ENCODE measurements around the gene SBK2. TPM values are rescaled to one million over a fixed set of nuclear protein-coding genes. Genes with fewer than 3 reads are reported as not detected.
"Not testable (repeated sequence)": the region's sequence is repeated elsewhere in the genome, so short reads cannot be mapped to it uniquely, and the experiment has no call there.

The SBK2 gene
- total RNA-seq, 2 experiments from 2014 or later: not detected

DNA sequence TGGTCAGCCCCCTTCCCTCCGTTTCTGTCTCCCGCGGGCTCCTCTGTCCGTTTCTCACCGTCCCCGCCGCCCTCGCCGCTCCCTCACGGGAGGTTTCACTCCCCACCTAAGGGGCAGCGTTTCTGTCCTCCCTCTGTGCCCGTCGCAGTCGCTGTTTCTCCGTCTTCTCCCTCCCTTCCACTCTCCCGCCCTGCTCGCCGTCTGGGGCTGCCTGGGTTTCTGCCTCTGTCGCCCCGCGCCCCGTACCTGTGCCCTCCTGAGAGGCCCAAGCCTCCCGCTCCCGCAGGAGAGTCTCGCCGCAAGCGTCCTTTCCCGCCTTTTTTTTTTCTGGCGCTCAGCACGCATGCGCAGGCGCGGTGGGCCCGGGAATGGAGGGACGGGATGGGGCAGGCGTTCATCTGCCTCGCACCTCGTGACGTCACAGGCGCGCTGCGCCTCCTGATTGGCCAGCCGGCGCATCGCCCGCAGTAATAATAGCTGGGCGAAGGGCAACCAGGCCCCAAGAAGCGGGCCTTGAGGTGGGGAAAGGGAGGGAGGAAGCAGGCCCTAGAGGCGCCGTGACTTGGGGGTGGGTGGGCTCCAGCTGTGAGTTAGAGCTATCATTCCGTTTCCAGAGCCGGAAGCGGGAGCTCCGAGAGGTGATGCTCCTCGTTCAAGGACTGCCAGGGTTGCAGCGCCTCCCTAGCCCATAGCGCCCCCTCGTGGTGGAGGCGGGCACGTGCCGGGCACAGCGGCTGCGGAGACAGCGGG, 33.3 kb downstream of the SBK2 start:
- intact Hi-C loops (cut with micrococcal nuclease): loop anchor here (1.0 to 5.0 kb wide), 3 partner anchors 35 to 362 kb away; no protein-coding TSS in a partner anchor
- peaks cover 14% of the 10 kb centered on the region for H3K4me1 Mint-ChIP-seq (ENCODE audit: low read depth)
- peak; percentile 90 for DNase-seq
- H3K27ac Mint-ChIP-seq: peak overlapping the region; percentile 40
- no peaks in the 10 kb centered on the region for H3K9me3 Mint-ChIP-seq
- H3K4me3 Mint-ChIP-seq: peak overlapping the region; percentile 62
- CTCF ChIA-PET: interaction anchor here (0.6 to 3.5 kb wide), 40 partner anchors 8 to 1235 kb away, joined by 3 to 64 read pairs (median 4); partner anchors contain the start of genes FIZ1, NAT14, SSC5D and ZNF628
- no peaks in the 10 kb centered on the region for H3K27me3 Mint-ChIP-seq (ENCODE audit: low read depth)
- H3K36me3 Mint-ChIP-seq (ENCODE audit: low read depth): no peaks in the 10 kb centered on the region

DNA sequence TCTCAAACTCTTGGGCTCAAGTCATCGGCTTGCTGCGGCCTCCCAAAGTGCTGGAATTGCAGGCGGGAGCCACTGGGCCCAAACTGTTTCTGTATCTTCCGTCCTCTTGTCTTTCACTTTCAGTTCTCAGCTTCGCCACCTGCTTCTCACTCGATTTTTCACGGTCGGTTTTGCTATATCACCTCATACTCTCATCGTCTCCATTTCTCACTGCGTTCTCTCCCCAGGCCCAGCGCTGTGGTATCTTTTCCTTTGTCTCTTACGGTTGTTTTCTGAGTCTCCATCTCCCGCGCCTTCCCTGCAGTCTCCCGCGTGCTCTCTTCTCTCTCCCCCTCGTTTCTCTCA, 33.8 kb downstream of the SBK2 start:
- Mint-ChIP-seq H3K27me3 (ENCODE audit: low read depth) (no peaks in the 10 kb centered on the region), H3K9me3 (no peaks in the 10 kb centered on the region), H3K36me3 (ENCODE audit: low read depth) (no peaks in the 10 kb centered on the region), H3K27ac (peak overlapping the region; percentile 40), H3K4me1 (ENCODE audit: low read depth) (peaks cover 14% of the 10 kb centered on the region), H3K4me3 (peak overlapping the region; percentile 62)
- DNase-seq: no peak
- intact Hi-C loops (cut with micrococcal nuclease): loop anchor here (5.0 kb wide), 1 partner anchor 211 kb away; no protein-coding TSS in a partner anchor
- CTCF ChIA-PET: interaction anchor here (0.7 to 3.5 kb wide), 16 partner anchors 9 to 362 kb away, joined by 3 to 64 read pairs (median 6); partner anchors contain the start of genes SSC5D and ZNF628

DNA sequence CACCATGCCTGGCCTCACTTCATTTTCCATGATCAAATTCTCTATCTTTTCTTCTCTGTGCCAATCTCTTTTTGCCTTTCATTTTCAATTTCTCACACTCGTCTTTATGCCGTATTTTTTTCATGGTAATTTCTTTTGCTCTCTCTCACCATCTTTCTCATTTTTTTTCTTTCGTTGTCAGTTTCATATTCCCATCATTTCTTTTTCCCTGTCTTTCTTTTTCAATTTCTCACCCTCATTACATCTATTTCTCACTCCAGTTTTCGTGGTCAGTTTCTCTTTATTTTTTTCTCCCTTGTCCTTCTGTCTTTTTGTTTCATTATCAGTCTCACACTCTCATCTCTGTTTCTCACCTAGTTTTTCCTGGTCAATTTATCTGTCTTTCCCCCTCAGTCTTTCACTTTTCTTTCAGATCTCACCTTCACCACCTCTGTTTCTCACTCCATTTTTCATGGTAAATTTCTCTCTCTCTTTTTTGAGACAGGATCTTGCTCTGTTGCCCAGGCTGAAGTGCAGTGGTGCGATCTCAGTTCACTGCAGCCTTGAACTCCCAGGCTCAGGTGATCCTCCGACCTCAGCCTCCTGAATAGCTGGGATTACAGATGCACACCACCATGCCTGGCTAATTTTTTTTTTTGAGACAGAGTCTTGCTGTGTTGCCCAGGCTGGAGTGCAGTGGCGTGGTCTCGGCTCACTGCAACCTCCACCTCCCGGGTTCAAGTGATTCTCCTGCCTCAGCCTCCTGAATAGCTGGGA, 34.6 kb downstream of the SBK2 start:
- intact Hi-C loops (cut with micrococcal nuclease): loop anchor here (5.0 kb wide), 1 partner anchor 210 kb away; no protein-coding TSS in a partner anchor
- DNase-seq: no peak
- Mint-ChIP-seq H3K27ac (no peak overlapping the region), H3K36me3 (ENCODE audit: low read depth) (no peaks in the 10 kb centered on the region), H3K4me1 (ENCODE audit: low read depth) (peaks cover 14% of the 10 kb centered on the region), H3K9me3 (no peaks in the 10 kb centered on the region), H3K4me3 (no peak overlapping the region), H3K27me3 (ENCODE audit: low read depth) (no peaks in the 10 kb centered on the region)
- CTCF ChIA-PET: interaction anchor here (0.7 to 3.5 kb wide), 2 partner anchors 35 to 97 kb away, joined by 3 to 64 read pairs; partner anchors contain the start of gene FIZ1

DNA sequence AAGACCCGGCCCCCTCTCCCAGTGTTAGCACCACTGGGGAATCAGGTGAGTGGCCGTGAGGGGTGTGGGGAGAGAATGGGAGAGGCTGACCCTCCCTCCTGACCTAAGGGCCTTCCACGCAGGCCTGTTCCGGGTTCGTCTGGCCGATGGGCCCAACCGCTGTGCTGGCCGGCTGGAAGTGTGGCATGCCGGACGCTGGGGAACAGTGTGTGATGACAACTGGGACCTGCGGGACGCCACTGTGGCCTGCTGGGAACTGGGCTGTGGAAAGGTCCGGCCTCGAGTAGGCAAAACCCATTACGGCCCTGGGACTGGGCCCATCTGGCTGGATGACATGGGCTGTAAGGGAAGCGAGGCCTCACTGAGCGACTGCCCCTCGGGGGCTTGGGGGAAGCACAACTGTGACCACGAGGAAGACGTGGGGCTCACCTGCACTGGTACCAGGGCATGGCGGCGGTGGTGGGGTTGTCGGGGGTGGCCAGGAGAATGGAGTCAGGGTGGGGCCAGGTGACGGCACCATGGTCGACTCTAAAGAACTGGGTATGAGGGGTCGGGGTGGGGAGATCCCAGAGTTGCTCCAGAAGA, 36.5 kb downstream of the SBK2 start:
- intact Hi-C loops (cut with micrococcal nuclease): loop anchor here (5.0 kb wide), 1 partner anchor 208 kb away; no protein-coding TSS in a partner anchor
- no peak overlapping the region for H3K4me3 Mint-ChIP-seq
- H3K27me3 Mint-ChIP-seq (ENCODE audit: low read depth): no peaks in the 10 kb centered on the region
- CTCF ChIA-PET: interaction anchor here (1.3 kb wide), 1 partner anchor 33 kb away, joined by 9 read pairs; no protein-coding TSS in a partner anchor
- no peaks in the 10 kb centered on the region for H3K36me3 Mint-ChIP-seq (ENCODE audit: low read depth)
- DNase-seq: no peak
- H3K27ac Mint-ChIP-seq: no peak overlapping the region
- H3K9me3 Mint-ChIP-seq: no peaks in the 10 kb centered on the region
- peaks cover 14% of the 10 kb centered on the region for H3K4me1 Mint-ChIP-seq (ENCODE audit: low read depth)

DNA sequence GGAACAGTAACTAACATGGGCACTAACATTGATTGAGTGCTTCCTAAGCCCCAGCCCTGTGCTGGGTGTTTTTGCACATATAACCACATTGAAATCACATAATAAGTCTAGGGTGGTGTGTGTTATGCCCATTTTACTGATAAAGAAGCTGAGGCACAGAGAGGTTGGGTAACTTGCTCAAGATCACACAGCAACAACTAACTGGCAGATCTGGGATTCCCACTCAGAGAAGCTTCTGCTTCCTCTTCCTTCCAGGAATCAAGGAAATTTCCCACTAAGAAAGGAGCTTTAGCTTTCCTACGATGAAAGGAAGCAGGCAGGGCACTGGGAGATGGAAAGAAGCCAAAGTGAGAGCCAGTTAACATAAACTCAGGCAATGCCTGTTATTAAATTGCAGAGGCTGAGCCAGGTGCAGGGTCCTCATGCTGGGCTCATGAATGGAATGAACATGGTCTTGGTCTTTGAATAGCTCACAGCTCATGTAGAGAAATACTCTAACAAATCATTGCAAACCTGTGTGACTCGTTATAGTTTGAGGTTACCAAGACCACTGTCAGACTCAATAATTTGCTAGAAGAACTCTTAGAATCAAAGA, 38.6 kb downstream of the SBK2 start:
- Mint-ChIP-seq H3K36me3 (ENCODE audit: low read depth) (no peaks in the 10 kb centered on the region), H3K9me3 (no peaks in the 10 kb centered on the region), H3K4me1 (ENCODE audit: low read depth) (peaks cover 9% of the 10 kb centered on the region), H3K27ac (no peak overlapping the region), H3K27me3 (ENCODE audit: low read depth) (no peaks in the 10 kb centered on the region), H3K4me3 (no peak overlapping the region)
- CTCF ChIA-PET: interaction anchor here (1.0 to 2.3 kb wide), 2 partner anchors 31 to 131 kb away, joined by 3 to 12 read pairs; no protein-coding TSS in a partner anchor
- intact Hi-C loops (cut with micrococcal nuclease): no loop called here
- DNase-seq: no peak

DNA sequence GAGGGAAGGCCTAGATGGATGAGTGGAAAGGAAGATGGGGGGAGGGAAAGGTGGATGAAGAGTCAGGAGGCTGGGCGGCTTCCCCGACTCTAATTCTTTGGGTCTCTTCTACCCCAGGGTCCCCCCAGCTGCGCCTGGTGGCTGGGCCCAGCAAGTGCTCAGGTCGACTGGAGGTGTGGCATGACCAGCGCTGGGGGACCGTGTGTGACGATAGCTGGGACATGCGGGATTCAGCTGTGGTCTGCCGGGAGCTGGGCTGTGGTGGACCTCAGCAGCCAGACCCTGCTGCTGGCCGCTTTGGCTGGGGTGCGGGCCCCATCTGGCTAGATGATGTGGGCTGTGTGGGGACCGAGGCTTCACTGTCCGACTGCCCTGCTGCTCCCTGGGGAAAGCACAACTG, 39.2 kb downstream of the SBK2 start:
- intact Hi-C loops (cut with micrococcal nuclease): no loop called here
- DNase-seq: no peak
- CTCF ChIA-PET: interaction anchor here (2.3 kb wide), 1 partner anchor 30 kb away, joined by 12 read pairs; no protein-coding TSS in a partner anchor
- no peak overlapping the region for H3K27ac Mint-ChIP-seq
- H3K4me1 Mint-ChIP-seq (ENCODE audit: low read depth): peaks cover 6% of the 10 kb centered on the region
- H3K4me3 Mint-ChIP-seq: no peak overlapping the region
- H3K9me3 Mint-ChIP-seq: no peaks in the 10 kb centered on the region
- peaks cover 2% of the 10 kb centered on the region for H3K27me3 Mint-ChIP-seq (ENCODE audit: low read depth)
- H3K36me3 Mint-ChIP-seq (ENCODE audit: low read depth): no peaks in the 10 kb centered on the region

DNA sequence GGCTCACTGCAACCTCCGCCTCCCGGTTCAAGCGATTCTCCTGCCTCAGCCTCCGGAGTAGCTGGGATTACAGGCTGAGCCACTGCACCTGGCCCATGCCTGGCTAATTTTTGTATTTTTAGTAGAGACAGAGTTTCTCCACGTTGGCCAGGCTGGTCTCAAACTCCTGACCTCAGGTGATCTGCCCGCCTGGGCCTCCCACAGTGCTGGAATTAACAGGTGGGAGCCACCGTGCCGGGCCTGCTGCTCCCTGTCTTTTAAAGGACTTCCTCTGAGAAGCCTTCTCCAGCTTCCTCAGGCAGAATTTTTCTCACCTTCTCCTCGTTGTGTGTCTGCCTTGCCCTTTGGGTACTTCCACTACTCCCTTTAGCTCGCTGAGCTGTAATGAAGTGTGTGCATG, 40.1 kb downstream of the SBK2 start:
- H3K27ac Mint-ChIP-seq; H3K9me3 Mint-ChIP-seq; H3K4me1 Mint-ChIP-seq (ENCODE audit: low read depth); H3K4me3 Mint-ChIP-seq; DNase-seq; H3K36me3 Mint-ChIP-seq (ENCODE audit: low read depth); intact Hi-C loops (cut with micrococcal nuclease); H3K27me3 Mint-ChIP-seq (ENCODE audit: low read depth): not testable (repeated sequence)
- CTCF ChIA-PET: interaction anchor here (2.3 kb wide), 1 partner anchor 29 kb away, joined by 12 read pairs; no protein-coding TSS in a partner anchor

DNA sequence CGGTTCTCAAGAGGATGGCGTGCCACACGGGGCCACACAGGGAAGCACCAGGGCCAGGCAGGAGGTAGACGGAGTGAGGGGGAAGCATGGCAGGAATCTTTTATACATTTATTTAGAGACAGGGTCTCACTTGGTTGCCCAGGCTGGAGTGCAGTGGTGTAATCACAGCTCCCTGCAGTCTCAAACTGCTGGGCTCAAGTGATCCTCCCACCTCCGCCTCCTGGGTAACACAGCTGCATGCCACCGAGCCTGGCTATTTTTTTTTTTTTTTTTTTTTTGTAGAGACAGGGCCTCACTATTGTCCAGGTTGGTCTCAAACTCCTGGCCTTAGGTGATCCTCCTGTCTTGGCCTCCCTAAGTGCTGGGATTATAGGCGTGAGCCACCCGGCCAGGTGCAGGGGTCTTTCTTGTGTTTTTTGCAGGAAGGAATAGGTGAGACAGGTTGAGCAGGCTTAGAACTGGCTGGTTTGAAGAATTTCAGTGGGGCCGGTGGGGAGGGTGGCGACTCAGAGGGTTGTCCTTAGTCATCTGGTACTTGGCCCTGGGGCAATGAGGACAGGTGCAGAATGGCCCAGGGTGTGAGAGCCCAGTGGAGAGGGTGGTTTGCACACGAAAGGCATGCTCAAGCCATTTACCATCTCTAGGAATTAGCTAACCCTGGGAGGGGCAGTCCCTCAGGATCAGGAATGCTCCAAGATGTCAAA, 41.1 kb downstream of the SBK2 start:
- H3K27ac Mint-ChIP-seq: no peak overlapping the region
- intact Hi-C loops (cut with micrococcal nuclease): no loop called here

DNA sequence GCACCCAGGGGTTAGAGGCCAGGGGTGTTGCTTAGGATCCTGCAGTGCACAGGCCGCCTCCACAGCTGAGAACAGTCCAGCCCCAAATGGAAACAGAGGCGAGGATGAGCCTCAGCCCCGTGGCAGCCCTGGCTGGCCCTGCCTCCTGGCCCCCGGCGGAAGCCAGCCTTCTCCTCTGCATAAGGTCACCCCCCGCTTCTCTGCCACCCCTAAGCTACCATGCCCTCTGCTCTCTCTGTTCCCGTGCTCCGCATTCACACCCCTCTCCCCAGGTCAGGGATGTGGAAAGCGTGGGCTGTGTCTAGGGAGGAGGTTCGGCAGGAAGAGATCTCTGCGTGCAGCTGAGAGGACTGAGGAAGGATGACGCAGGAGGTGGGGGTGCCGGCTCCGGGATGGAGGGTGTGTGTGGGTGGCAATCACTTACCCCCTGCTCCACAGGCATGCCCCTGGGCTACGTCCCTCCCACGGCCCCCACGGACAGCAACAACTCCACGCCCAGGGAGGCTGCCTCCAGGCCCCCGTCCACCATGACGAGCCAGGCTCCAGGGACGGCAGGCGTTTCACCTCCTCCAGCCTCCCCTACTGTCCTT, 42.7 kb downstream of the SBK2 start:
- no peak for DNase-seq

More for the DNA sequence above, 41.1 kb downstream of the SBK2 start:
- Mint-ChIP-seq H3K4me3 (no peak overlapping the region), H3K27me3 (ENCODE audit: low read depth) (peaks cover 5% of the 10 kb centered on the region), H3K36me3 (ENCODE audit: low read depth) (no peaks in the 10 kb centered on the region), H3K4me1 (ENCODE audit: low read depth) (no peaks in the 10 kb centered on the region), H3K9me3 (no peaks in the 10 kb centered on the region)
- CTCF ChIA-PET: interaction anchor here (0.6 to 1.2 kb wide), 3 partner anchors 8 to 354 kb away, joined by 3 to 4 read pairs (median 3); no protein-coding TSS in a partner anchor
- DNase-seq: no peak

DNA sequence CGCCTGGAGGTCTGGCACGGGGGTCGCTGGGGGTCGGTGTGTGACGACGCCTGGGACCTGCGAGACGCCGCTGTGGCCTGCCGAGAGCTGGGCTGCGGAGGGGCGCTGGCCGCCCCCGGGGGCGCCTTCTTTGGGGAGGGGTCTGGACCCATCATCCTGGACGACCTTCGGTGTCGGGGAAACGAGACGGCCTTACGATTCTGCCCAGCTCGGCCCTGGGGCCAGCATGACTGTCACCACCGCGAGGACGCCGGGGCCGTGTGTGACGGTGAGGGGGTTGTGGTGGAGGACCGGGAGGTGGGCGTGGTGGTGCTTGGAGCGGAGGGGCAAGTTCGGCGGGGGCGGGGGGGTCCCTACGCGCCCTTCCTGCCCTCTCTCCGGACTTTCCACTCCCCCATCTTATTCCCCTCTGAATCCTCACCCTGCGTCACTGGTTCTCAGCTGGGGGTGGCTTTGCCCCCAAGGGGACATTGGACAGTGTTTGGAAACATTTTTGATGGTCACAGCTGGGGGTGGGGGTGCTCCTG, 43.2 kb downstream of the SBK2 start:
- Mint-ChIP-seq H3K4me1 (ENCODE audit: low read depth) (no peaks in the 10 kb centered on the region), H3K36me3 (ENCODE audit: low read depth) (no peaks in the 10 kb centered on the region), H3K9me3 (no peaks in the 10 kb centered on the region), H3K27me3 (ENCODE audit: low read depth) (peaks cover 5% of the 10 kb centered on the region), H3K27ac (no peak overlapping the region), H3K4me3 (no peak overlapping the region)
- CTCF ChIA-PET: interaction anchor here (1.0 kb wide), 1 partner anchor 10 kb away, joined by 3 read pairs; no protein-coding TSS in a partner anchor
- intact Hi-C loops (cut with micrococcal nuclease): no loop called here
- DNase-seq: no peak

More for the DNA sequence above, 42.7 kb downstream of the SBK2 start:
- no peak overlapping the region for H3K27ac Mint-ChIP-seq
- H3K4me1 Mint-ChIP-seq (ENCODE audit: low read depth): no peaks in the 10 kb centered on the region
- H3K27me3 Mint-ChIP-seq (ENCODE audit: low read depth): peaks cover 5% of the 10 kb centered on the region
- no peak overlapping the region for H3K4me3 Mint-ChIP-seq
- H3K36me3 Mint-ChIP-seq (ENCODE audit: low read depth): no peaks in the 10 kb centered on the region
- CTCF ChIA-PET: interaction anchor here (0.6 to 1.0 kb wide), 3 partner anchors 9 to 281 kb away, joined by 3 to 6 read pairs (median 3); no protein-coding TSS in a partner anchor
- H3K9me3 Mint-ChIP-seq: no peaks in the 10 kb centered on the region
- intact Hi-C loops (cut with micrococcal nuclease): no loop called here

Data from activated naive CD4-positive, alpha-beta T cell treated with anti-CD3 and anti-CD28 coated beads for 36 hours (primary cell).